Measurements from ENCODE around the gene DLGAP3.
"Not testable (repeated sequence)": the region's sequence is repeated elsewhere in the genome, so short reads cannot be mapped to it uniquely, and the experiment has no call there.

DLGAP3 gene

GRCh38 chr1:34973326-34973725 lies 43.9 kb upstream of the DLGAP3 start:
- Histone ChIP-seq H2AK5ac (ENCODE audit: low read length) (no peak overlapping the region), H3K27me3 (ENCODE audit: insufficient read depth, low read length) (no peaks in the 10 kb centered on the region), H2AFZ (ENCODE audit: insufficient read depth, low read length, poor library complexity) (no peak overlapping the region), H3K14ac (ENCODE audit: low read length) (no peak overlapping the region), H3K4ac (ENCODE audit: low read depth, low read length) (no peak overlapping the region), H3K9ac (ENCODE audit: low read length) (no peak overlapping the region), H3K18ac (ENCODE audit: low read length) (no peak overlapping the region), H3K79me2 (ENCODE audit: control insufficient read depth, insufficient read depth, low read length, poor library complexity) (no peaks in the 10 kb centered on the region), H2BK120ac (ENCODE audit: insufficient read depth, low read length, poor library complexity) (no peak overlapping the region), H3K9me3 (ENCODE audit: insufficient read depth, low read depth, low read length) (peaks cover 2% of the 10 kb centered on the region), H4K8ac (ENCODE audit: low read depth, low read length) (no peak overlapping the region), H3K79me1 (ENCODE audit: low read length) (no peaks in the 10 kb centered on the region), H4K12ac (ENCODE audit: low read depth, low read length) (no peak overlapping the region), H3K4me2 (ENCODE audit: low read length) (no peak overlapping the region), H2BK5ac (ENCODE audit: low read depth, low read length, poor library complexity) (no peak overlapping the region), H3K36me3 (ENCODE audit: control insufficient read depth in 1 of 2, insufficient read depth in 2 of 2, low read length in 2 of 2) (no peaks in the 10 kb centered on the region), H2BK12ac (ENCODE audit: low read length) (no peak overlapping the region), H3K4me1 (ENCODE audit: control insufficient read depth in 1 of 2, insufficient read depth in 2 of 2, low read length in 2 of 2) (peaks cover 0 to 4% of the 10 kb centered on the region in 2 experiments), H3K27ac (ENCODE audit: low read depth, low read length) (no peak overlapping the region), H4K91ac (ENCODE audit: low read depth, low read length) (no peak overlapping the region), H3K23ac (ENCODE audit: low read length) (no peak overlapping the region), H3K4me3 (ENCODE audit: low read depth, low read length) (no peak overlapping the region)
- peak in 1 of 2 donors; percentile 7 for DNase-seq
- no CpG with 5 or more reads among the region's 3 CpGs for WGBS (ENCODE audit: extremely low coverage, insufficient coverage, insufficient read length)

- Histone ChIP-seq H2BK120ac (ENCODE audit: insufficient read depth, low read length, poor library complexity) (no peak overlapping the region), H3K4ac (ENCODE audit: low read depth, low read length) (no peak overlapping the region), H2AK5ac (ENCODE audit: low read length) (no peak overlapping the region), H3K4me2 (ENCODE audit: low read length) (no peak overlapping the region), H3K4me1 (ENCODE audit: control insufficient read depth in 1 of 2, insufficient read depth in 2 of 2, low read length in 2 of 2) (peaks cover 0 to 1% of the 10 kb centered on the region in 2 experiments), H3K18ac (ENCODE audit: low read length) (no peak overlapping the region), H3K27ac (ENCODE audit: low read depth, low read length) (no peak overlapping the region), H2AFZ (ENCODE audit: insufficient read depth, low read length, poor library complexity) (no peak overlapping the region), H3K79me1 (ENCODE audit: low read length) (no peaks in the 10 kb centered on the region), H2BK12ac (ENCODE audit: low read length) (no peak overlapping the region), H3K9ac (ENCODE audit: low read length) (no peak overlapping the region), H2BK5ac (ENCODE audit: low read depth, low read length, poor library complexity) (no peak overlapping the region), H3K79me2 (ENCODE audit: control insufficient read depth, insufficient read depth, low read length, poor library complexity) (no peaks in the 10 kb centered on the region), H4K8ac (ENCODE audit: low read depth, low read length) (no peak overlapping the region), H3K36me3 (ENCODE audit: control insufficient read depth in 1 of 2, insufficient read depth in 2 of 2, low read length in 2 of 2) (no peaks in the 10 kb centered on the region), H3K9me3 (ENCODE audit: insufficient read depth, low read depth, low read length) (peaks cover 2% of the 10 kb centered on the region), H3K4me3 (ENCODE audit: low read depth, low read length) (no peak overlapping the region), H4K12ac (ENCODE audit: low read depth, low read length) (no peak overlapping the region), H3K27me3 (ENCODE audit: insufficient read depth, low read length) (no peaks in the 10 kb centered on the region), H3K23ac (ENCODE audit: low read length) (no peak overlapping the region), H4K91ac (ENCODE audit: low read depth, low read length) (no peak overlapping the region), H3K14ac (ENCODE audit: low read length) (no peak overlapping the region)
- whole genome bisulfite sequencing (ENCODE audit: extremely low coverage, insufficient coverage, insufficient read length), result no CpG with 5 or more reads among the region's 5 CpGs
- no peak for DNase-seq
These were observed 41.4 kb upstream of the DLGAP3 start for GRCh38 chr1:34970829-34971228.

GRCh38 chr1:34970220-34970735 lies 40.8 kb upstream of the DLGAP3 start:
- Histone ChIP-seq H3K4me2 (ENCODE audit: low read length) (no peak overlapping the region), H3K27me3 (ENCODE audit: insufficient read depth, low read length) (no peaks in the 10 kb centered on the region), H3K4me3 (ENCODE audit: low read depth, low read length) (no peak overlapping the region), H3K14ac (ENCODE audit: low read length) (no peak overlapping the region), H3K4me1 (ENCODE audit: control insufficient read depth in 1 of 2, insufficient read depth in 2 of 2, low read length in 2 of 2) (peaks cover 0 to 1% of the 10 kb centered on the region in 2 experiments), H3K9me3 (ENCODE audit: insufficient read depth, low read depth, low read length) (peaks cover 2% of the 10 kb centered on the region), H2BK12ac (ENCODE audit: low read length) (no peak overlapping the region), H2BK5ac (ENCODE audit: low read depth, low read length, poor library complexity) (no peak overlapping the region), H3K9ac (ENCODE audit: low read length) (no peak overlapping the region), H4K12ac (ENCODE audit: low read depth, low read length) (no peak overlapping the region), H3K27ac (ENCODE audit: low read depth, low read length) (no peak overlapping the region), H3K23ac (ENCODE audit: low read length) (no peak overlapping the region), H4K91ac (ENCODE audit: low read depth, low read length) (no peak overlapping the region), H4K8ac (ENCODE audit: low read depth, low read length) (no peak overlapping the region), H3K79me1 (ENCODE audit: low read length) (no peaks in the 10 kb centered on the region), H3K4ac (ENCODE audit: low read depth, low read length) (no peak overlapping the region), H3K36me3 (ENCODE audit: control insufficient read depth in 1 of 2, insufficient read depth in 2 of 2, low read length in 2 of 2) (no peaks in the 10 kb centered on the region), H2BK120ac (ENCODE audit: insufficient read depth, low read length, poor library complexity) (no peak overlapping the region), H2AK5ac (ENCODE audit: low read length) (no peak overlapping the region), H2AFZ (ENCODE audit: insufficient read depth, low read length, poor library complexity) (no peak overlapping the region), H3K18ac (ENCODE audit: low read length) (no peak overlapping the region), H3K79me2 (ENCODE audit: control insufficient read depth, insufficient read depth, low read length, poor library complexity) (no peaks in the 10 kb centered on the region)
- WGBS (ENCODE audit: extremely low coverage, insufficient coverage, insufficient read length), result no CpG with 5 or more reads among the region's 5 CpGs
- no peak for DNase-seq

GRCh38 chr1:34968297-34968696 lies 38.8 kb upstream of the DLGAP3 start:
- not testable (repeated sequence) for H2BK120ac ChIP-seq (ENCODE audit: insufficient read depth, low read length, poor library complexity); H3K9ac ChIP-seq (ENCODE audit: low read length); H3K14ac ChIP-seq (ENCODE audit: low read length); H3K4me3 ChIP-seq (ENCODE audit: low read depth, low read length); H2AFZ ChIP-seq (ENCODE audit: insufficient read depth, low read length, poor library complexity); H3K36me3 ChIP-seq (ENCODE audit: control insufficient read depth in 1 of 2, insufficient read depth in 2 of 2, low read length in 2 of 2); H2BK12ac ChIP-seq (ENCODE audit: low read length); H4K8ac ChIP-seq (ENCODE audit: low read depth, low read length); H3K4me1 ChIP-seq (ENCODE audit: control insufficient read depth in 1 of 2, insufficient read depth in 2 of 2, low read length in 2 of 2); DNase-seq; H3K79me2 ChIP-seq (ENCODE audit: control insufficient read depth, insufficient read depth, low read length, poor library complexity); H3K4ac ChIP-seq (ENCODE audit: low read depth, low read length); H3K9me3 ChIP-seq (ENCODE audit: insufficient read depth, low read depth, low read length); H3K4me2 ChIP-seq (ENCODE audit: low read length); H3K18ac ChIP-seq (ENCODE audit: low read length); H3K79me1 ChIP-seq (ENCODE audit: low read length); H2BK5ac ChIP-seq (ENCODE audit: low read depth, low read length, poor library complexity); H3K27me3 ChIP-seq (ENCODE audit: insufficient read depth, low read length); H3K27ac ChIP-seq (ENCODE audit: low read depth, low read length); H3K23ac ChIP-seq (ENCODE audit: low read length); H2AK5ac ChIP-seq (ENCODE audit: low read length); H4K12ac ChIP-seq (ENCODE audit: low read depth, low read length); H4K91ac ChIP-seq (ENCODE audit: low read depth, low read length)
- WGBS (ENCODE audit: extremely low coverage, insufficient coverage, insufficient read length), result no CpG with 5 or more reads among the region's 3 CpGs

Data from trophoblast cell (in vitro differentiated cells and primary cell).